Pancreas (tissue), 10 donors: Measurements from ENCODE around the gene PIM3. TPM values are rescaled to one million over a fixed set of nuclear protein-coding genes. Genes with fewer than 3 reads are reported as not detected.
A peak's percentile ranks its signal among the peaks of the same experiment; 100 is the strongest.

ENCODE experiments used
- ATAC-seq, 4 donors: fragments of 200-7000 bp; cut with Tn5 transposase; one replicate each; pipeline versions ENCODE4 v1.8.0 to v1.9.1; 2020; ENCODE audit warnings: mild to moderate bottlenecking in 4 of 4, moderate library complexity in 4 of 4
- DNase-seq, 6 donors: peaks; one replicate each; pipeline ENCODE4 v3.0.0-alpha.2; 2020
- FAIRE-seq: peaks from 2 replicates; lab custom pipeline; 2012; peaks lifted over from hg19 to GRCh38; lab: Jason Lieb, UNC
- H3K27ac ChIP-seq, 4 donors: fragments of 200-600 bp; sonication (generic); 1 replicate in 3 of 4; 2 replicates in 1 of 4; pipeline versions ENCODE4 v1.5.0 to v1.8.0; 2020
- H3K27me3 ChIP-seq, 4 donors: fragments of 200-600 bp; one replicate each; pipeline ENCODE4 v1.8.0; 2021
- H3K36me3 ChIP-seq, 3 donors: fragments of 200-600 bp; sonication (generic) in 1 of 3; one replicate each; pipeline versions ENCODE4 v1.5.0 to v1.8.0; 2020 to 2021
- H3K4me1 ChIP-seq, 3 donors: fragments of 200-600 bp; one replicate each; pipeline ENCODE4 v1.8.0; 2021
- H3K4me3 ChIP-seq, 4 donors: fragments of 200-600 bp; sonication (generic) in 2 of 4; one replicate each; pipeline versions ENCODE4 v1.5.0 to v1.8.0; 2020 to 2021
- H3K9me3 ChIP-seq, 4 donors: fragments of 200-600 bp; one replicate each; pipeline ENCODE4 v1.8.0; 2021
- WGBS, 2 donors: extraction: QIAGEN DNeasy Blood & Tissue Kit; methylation state at CpG; one replicate each; pipeline ENCODE4 v1.1.7; 2013; 5-methylcytosine and 5-hydroxymethylcytosine counted together
- intact Hi-C, 3 donors: fragments of 100-400 bp; cut with DNase I; formaldehyde crosslinking; loops; one replicate each; pipeline versions ENCODE4 v1.11.1 to v1.14.2; 2022
- polyA plus RNA-seq, 2 donors: library from polyadenylated mRNA; stranded (reverse); fragments of 200-250 nt; gene quantifications; one replicate each; pipeline ENCODE4 v1.2.3, GENCODE V29; 2013
- total RNA-seq, 6 donors: library from RNA; stranded (reverse); fragmentation: NEBNext Ultra II Directional in 4 of 6; extraction: Animal tissue kit (Norgen Biotek cat#: 25700) in 4 of 6; gene quantifications; one replicate each; pipeline versions ENCODE4 v1.2.1 to v1.2.4, GENCODE V29; 2021 to 2023
- TF ChIP-seq, protein P1 (sequence below), 4 donors: fragments of 200-600 bp; sonication (generic) in 3 of 4; IDR thresholded peaks; one replicate each; pipeline versions ENCODE4 v1.5.0 to v1.8.0; 2021; ENCODE audit warnings: antibody characterized with exemption in 4 of 4
- donor health status: healthy with polysubstance abuse.
- donor health status: DM: no; HTN: no; CAD: no; lungs with moderate emphysema.
- donor health status: DM: no; HTN: no; CAD: no.
- donor health status: control.
- donor health status: control.
- donor health status: Bipolar disorder and iron deficiency.
- donor health status: DM: yes; HTN: yes; CAD: no.
- donor health status: DM: no; HTN: no; CAD: no.
- donor health status: DM: no; HTN: no; CAD: no.
- donor health status: DM: yes; HTN: yes; CAD: no.

Gene PIM3
- total and polyA plus RNA-seq, 8 donors, result 25.8 to 90.1 (median 39.9) TPM

- DNase-seq, result peak in 4 of 6 donors; percentile 16 to 75 (median 36)
- Histone ChIP-seq H3K4me3 (no peak overlapping the region), H3K36me3 (peaks cover 0 to 4% (median 4%) of the 10 kb centered on the region in 3 donors), H3K27me3 (no peaks in the 10 kb centered on the region), H3K27ac (no peak overlapping the region), H3K9me3 (no peaks in the 10 kb centered on the region), H3K4me1 (peaks cover 31 to 44% (median 38%) of the 10 kb centered on the region in 3 donors)
- WGBS, 2 donors, result 81 to 85% methylated on average over 10 to 12 of the region's 12 CpGs
- intact Hi-C loops, result no loop called here
- TF ChIP-seq, protein P1, sequence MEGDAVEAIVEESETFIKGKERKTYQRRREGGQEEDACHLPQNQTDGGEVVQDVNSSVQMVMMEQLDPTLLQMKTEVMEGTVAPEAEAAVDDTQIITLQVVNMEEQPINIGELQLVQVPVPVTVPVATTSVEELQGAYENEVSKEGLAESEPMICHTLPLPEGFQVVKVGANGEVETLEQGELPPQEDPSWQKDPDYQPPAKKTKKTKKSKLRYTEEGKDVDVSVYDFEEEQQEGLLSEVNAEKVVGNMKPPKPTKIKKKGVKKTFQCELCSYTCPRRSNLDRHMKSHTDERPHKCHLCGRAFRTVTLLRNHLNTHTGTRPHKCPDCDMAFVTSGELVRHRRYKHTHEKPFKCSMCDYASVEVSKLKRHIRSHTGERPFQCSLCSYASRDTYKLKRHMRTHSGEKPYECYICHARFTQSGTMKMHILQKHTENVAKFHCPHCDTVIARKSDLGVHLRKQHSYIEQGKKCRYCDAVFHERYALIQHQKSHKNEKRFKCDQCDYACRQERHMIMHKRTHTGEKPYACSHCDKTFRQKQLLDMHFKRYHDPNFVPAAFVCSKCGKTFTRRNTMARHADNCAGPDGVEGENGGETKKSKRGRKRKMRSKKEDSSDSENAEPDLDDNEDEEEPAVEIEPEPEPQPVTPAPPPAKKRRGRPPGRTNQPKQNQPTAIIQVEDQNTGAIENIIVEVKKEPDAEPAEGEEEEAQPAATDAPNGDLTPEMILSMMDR (IDR thresholded peaks at IDR 0.05), result no peak
- FAIRE-seq, result no peak
- no peak for ATAC-seq
Measured at GRCh38 chr22:49957826-49958365, 2.7 kb upstream of the PIM3 start.

DNA sequence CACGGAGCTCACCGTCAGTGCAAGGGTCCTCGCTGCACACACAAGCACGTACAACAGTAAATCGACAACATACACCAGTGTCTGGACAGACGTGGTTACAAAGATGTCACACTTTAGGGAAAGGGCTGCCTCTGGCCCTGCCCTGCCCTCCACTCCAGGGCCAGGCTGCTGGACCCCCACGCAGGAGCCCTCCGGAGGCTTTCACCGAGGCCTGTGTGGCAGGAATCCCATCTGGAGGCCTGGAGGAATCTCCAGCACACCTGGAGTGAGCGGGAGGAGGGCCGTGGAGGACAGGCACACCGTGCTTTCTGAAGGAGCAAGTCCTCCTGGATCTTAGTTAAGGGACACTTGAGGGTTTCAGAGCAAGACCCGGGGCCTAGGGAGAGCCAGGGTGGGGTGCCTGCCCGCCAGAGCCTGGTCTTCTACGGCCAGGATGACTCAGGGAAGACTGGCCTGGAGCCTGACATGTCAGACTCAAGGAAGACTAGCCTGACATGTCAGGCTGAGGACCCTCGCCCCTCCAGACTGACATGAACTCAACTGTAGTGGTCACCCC lies 2.1 kb upstream of the PIM3 start:
- TF ChIP-seq, protein P1 (IDR thresholded peaks at IDR 0.05), result no peak
- Histone ChIP-seq H3K4me1 (peaks cover 30 to 44% (median 38%) of the 10 kb centered on the region in 3 donors), H3K36me3 (peaks cover 0 to 10% (median 10%) of the 10 kb centered on the region in 3 donors), H3K27ac (no peak overlapping the region), H3K4me3 (no peak overlapping the region), H3K27me3 (no peaks in the 10 kb centered on the region), H3K9me3 (no peaks in the 10 kb centered on the region)
- 91% methylated on average over 16 of the region's 16 CpGs for WGBS, 2 donors
- FAIRE-seq (no peak), ATAC-seq (no peak), DNase-seq (peak in 4 of 6 donors; percentile 24 to 67 (median 50))
- intact Hi-C loops, result no loop called here

DNA sequence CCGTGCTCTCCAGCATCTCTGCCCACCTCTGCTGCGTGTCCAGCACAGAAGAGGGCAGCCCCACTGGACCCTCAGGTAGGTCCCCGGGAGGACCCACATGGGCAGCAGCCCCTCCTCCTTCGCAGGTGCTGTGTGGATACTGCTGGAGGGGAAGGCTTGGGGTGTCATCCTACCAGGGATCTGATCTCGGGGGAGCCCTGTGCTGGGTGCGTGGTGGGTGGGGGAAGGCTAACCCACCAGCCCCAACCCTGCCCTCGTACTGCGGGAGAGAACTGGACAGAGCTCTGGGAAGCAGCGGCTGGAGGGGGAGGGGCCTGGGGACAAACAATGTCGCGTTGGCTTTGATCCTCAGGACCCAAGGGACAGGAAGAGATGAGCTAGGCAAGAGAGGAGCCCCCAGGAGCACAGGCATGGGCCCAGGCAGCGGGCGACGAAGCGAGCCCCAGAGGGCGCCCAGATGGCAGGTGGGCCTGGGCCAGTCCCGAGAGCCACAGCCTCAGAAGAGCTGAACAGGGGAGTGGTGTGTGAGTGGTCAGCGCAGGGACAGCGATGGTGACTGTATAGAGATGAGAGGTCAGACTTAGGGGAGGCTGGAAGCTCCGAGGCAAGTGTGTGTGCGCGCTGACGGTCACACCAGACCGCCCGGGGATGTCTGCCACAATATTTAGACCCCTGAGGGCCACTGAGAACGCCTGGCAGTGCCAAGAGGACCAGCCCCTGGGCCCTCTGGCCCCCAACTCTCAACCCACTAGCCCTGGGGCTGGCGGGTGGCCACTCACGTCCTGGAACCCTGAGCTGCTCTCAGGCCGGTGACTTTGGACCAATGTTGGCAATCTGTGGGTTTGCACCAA lies 1.4 kb upstream of the PIM3 start:
- H3K4me1 ChIP-seq, result peaks cover 30 to 44% (median 35%) of the 10 kb centered on the region in 3 donors
- 71 to 76% methylated on average over 29 of the region's 29 CpGs for WGBS, 2 donors
- no peak for ATAC-seq
- TF ChIP-seq, protein P1 (IDR thresholded peaks at IDR 0.05), result no peak
- H3K4me3 ChIP-seq, result peak overlapping the region; percentile 91 to 98 (median 95)
- no peaks in the 10 kb centered on the region for H3K27me3 ChIP-seq
- intact Hi-C loops, result no loop called here
- peak; percentile 44 to 85 (median 58) for DNase-seq
- H3K9me3 ChIP-seq, result no peaks in the 10 kb centered on the region
- no peak for FAIRE-seq
- peaks cover 0 to 17% (median 17%) of the 10 kb centered on the region in 3 donors for H3K36me3 ChIP-seq
- H3K27ac ChIP-seq, result peak overlapping the region; percentile 87 to 95 (median 91)

DNA sequence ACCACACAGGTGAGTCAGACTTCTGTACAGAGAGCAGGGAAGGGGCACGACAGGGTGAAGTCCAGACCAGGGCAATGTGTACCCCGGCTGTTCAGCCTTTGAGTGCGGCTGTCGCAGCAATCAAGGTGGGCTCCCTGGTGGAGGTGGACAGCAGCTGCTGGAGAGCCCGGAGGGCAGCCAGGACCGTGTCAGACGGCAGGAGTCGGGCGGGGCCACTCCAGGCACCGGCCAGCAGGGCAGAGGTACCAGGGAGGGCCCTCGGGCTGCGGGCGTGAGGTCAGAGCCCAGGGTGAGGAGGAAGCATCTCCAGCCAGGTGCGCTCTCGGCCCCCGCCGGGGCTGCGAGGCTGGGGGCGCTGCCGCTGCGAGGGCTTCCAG lies 802 bp upstream of the PIM3 start:
- Histone ChIP-seq H3K27ac (peak overlapping the region; percentile 87 to 95 (median 91)), H3K27me3 (no peaks in the 10 kb centered on the region), H3K4me3 (peak overlapping the region; percentile 91 to 98 (median 95)), H3K36me3 (peaks cover 0 to 19% (median 17%) of the 10 kb centered on the region in 3 donors), H3K9me3 (no peaks in the 10 kb centered on the region), H3K4me1 (peaks cover 25 to 42% (median 29%) of the 10 kb centered on the region in 3 donors)
- FAIRE-seq (no peak), ATAC-seq (peak; percentile 6 to 35 (median 15)), DNase-seq (peak; percentile 55 to 93 (median 78))
- WGBS, 2 donors, result 4 to 6% methylated on average over 18 to 21 of the region's 21 CpGs
- TF ChIP-seq, protein P1 (IDR thresholded peaks at IDR 0.05), result no peak
- intact Hi-C loops, result no loop called here
